Uterus (tissue), 2 donors: ENCODE measurements around the gene CYSTM1.

Source experiments
- CTCF ChIP-seq, 4 experiments: fragments of 200-600 bp in 2 of 4; fragments of 450-650 bp in 2 of 4; sonication (generic) in 2 of 4; IDR thresholded peaks; one replicate each; pipeline ENCODE4 v1.5.1; 2016 to 2019; ENCODE audit warnings: antibody characterized with exemption in 4 of 4, mild to moderate bottlenecking in 2 of 4, moderate library complexity in 1 of 4
- POLR2A ChIP-seq, 2 donors: fragments of 450-650 bp; IDR thresholded peaks; one replicate each; pipeline ENCODE4 v1.6.1; 2016; ENCODE audit warnings: antibody characterized with exemption in 2 of 2, mild to moderate bottlenecking in 1 of 2, moderate library complexity in 1 of 2

- TF ChIP-seq CTCF (IDR thresholded peaks at IDR 0.05) (no peak), POLR2A (IDR thresholded peaks at IDR 0.05) (no peak)
These were observed 100.8 kb downstream of the CYSTM1 start for GRCh38 chr5:140275837-140276236.
